Hepatocyte (in vitro differentiated cells): Measurements from ENCODE around the gene ITPR2.

Experiments used
- EZH2 ChIP-seq: fragments of 200-600 bp; sonication (generic); IDR thresholded peaks from 2 replicates; pipeline ENCODE4 v1.6.1; 2016; ENCODE audit warnings: antibody characterized with exemption, mild to moderate bottlenecking, borderline replicate concordance
- EZH2phosphoT487 ChIP-seq: fragments of 200-600 bp; sonication (generic); IDR thresholded peaks from one replicate; pipeline ENCODE4 v1.6.1; 2018; ENCODE audit warnings: antibody characterized with exemption, mild to moderate bottlenecking, low read depth, moderate library complexity; ENCODE audit not compliant: unreplicated experiment, severe bottlenecking
- TF ChIP-seq, protein P1 (sequence below): fragments of 200-600 bp; sonication (generic); IDR thresholded peaks from 2 replicates; pipeline ENCODE4 v1.5.1; 2016; ENCODE audit warnings: antibody characterized with exemption, mild to moderate bottlenecking; ENCODE audit not compliant: poor library complexity

DNA sequence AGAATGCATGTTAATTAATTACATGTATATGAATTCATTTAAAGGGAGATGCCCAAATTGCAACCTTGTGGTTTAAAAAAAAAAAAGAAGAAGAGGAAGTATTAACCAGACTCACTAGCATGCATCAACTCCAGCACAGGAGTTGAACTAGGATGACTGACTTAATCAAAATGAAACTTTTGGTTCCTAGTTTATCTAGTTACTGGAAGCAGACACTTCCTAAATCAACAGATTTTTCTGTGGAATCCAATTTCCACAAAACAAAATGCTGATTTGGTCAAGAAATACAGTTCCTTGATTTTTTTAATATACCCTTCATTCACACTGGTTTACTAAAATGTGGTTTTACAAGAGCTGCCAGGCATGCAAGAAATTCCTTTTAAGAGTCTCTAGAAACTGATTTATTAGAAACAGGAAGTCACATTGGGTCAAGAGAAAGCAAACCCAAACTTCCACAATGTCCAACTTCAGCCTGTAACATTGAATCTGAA, 41.6 kb downstream of the ITPR2 start:
- TF ChIP-seq, protein P1, sequence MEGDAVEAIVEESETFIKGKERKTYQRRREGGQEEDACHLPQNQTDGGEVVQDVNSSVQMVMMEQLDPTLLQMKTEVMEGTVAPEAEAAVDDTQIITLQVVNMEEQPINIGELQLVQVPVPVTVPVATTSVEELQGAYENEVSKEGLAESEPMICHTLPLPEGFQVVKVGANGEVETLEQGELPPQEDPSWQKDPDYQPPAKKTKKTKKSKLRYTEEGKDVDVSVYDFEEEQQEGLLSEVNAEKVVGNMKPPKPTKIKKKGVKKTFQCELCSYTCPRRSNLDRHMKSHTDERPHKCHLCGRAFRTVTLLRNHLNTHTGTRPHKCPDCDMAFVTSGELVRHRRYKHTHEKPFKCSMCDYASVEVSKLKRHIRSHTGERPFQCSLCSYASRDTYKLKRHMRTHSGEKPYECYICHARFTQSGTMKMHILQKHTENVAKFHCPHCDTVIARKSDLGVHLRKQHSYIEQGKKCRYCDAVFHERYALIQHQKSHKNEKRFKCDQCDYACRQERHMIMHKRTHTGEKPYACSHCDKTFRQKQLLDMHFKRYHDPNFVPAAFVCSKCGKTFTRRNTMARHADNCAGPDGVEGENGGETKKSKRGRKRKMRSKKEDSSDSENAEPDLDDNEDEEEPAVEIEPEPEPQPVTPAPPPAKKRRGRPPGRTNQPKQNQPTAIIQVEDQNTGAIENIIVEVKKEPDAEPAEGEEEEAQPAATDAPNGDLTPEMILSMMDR: no peak
- TF ChIP-seq EZH2 (no peak), EZH2phosphoT487 (no peak)
